Kidney (tissue), 14 donors: ENCODE data around the gene DHDH. TPM values are rescaled to one million over a fixed set of nuclear protein-coding genes. Genes with fewer than 3 reads are reported as not detected.

Source experiments
- DNase-seq, 5 donors: peaks; one replicate each; pipeline ENCODE4 v3.0.0-alpha.2; 2013 to 2020
- FAIRE-seq: peaks from 2 replicates; lab custom pipeline; 2012; peaks lifted over from hg19 to GRCh38; lab: Jason Lieb, UNC
- H3K27ac ChIP-seq, 2 donors: one replicate each; pipeline ENCODE4 v1.7.0; 2013; ENCODE audit warnings: low read depth in 2 of 2, low read length in 2 of 2, inconsistent platforms in 1 of 2
- H3K27me3 ChIP-seq: one replicate; pipeline ENCODE4 v1.7.1; 2013; ENCODE audit warnings: low read length, inconsistent platforms; ENCODE audit not compliant: control insufficient read depth, insufficient read depth
- H3K36me3 ChIP-seq, 3 donors: one replicate each; pipeline versions ENCODE4 v1.7.0 to v1.7.1; 2013; ENCODE audit warnings: low read length in 3 of 3, control low read depth in 1 of 3, inconsistent platforms in 1 of 3; ENCODE audit not compliant: insufficient read depth in 3 of 3, control insufficient read depth in 2 of 3
- H3K4me1 ChIP-seq, 3 donors: one replicate each; pipeline versions ENCODE4 v1.7.0 to v1.7.1; 2013; ENCODE audit warnings: low read length in 3 of 3, inconsistent platforms in 1 of 3, low read depth in 1 of 3; ENCODE audit not compliant: control insufficient read depth in 2 of 3, insufficient read depth in 2 of 3
- H3K4me3 ChIP-seq, 3 donors: one replicate each; pipeline versions ENCODE4 v1.7.0 to v1.8.1; 2013; ENCODE audit warnings: low read length in 3 of 3, control low read depth in 1 of 3, inconsistent platforms in 1 of 3
- H3K9ac ChIP-seq, 3 donors: one replicate each; pipeline versions ENCODE4 v1.7.0 to v1.7.1; 2013; ENCODE audit warnings: low read length in 3 of 3, control low read depth in 1 of 3, inconsistent platforms in 1 of 3
- H3K9me3 ChIP-seq, 3 donors: one replicate each; pipeline versions ENCODE4 v1.7.0 to v1.7.1; 2013; ENCODE audit warnings: low read length in 3 of 3, control low read depth in 1 of 3, inconsistent platforms in 1 of 3; ENCODE audit not compliant: control insufficient read depth in 2 of 3, insufficient read depth in 1 of 3
- intact Hi-C: fragments of 100-400 bp; cut with DNase I; formaldehyde crosslinking; loops from one replicate; pipeline ENCODE4 v1.11.1; 2022
- polyA plus RNA-seq: library from polyadenylated mRNA; stranded (reverse); fragments of 350-450 nt; fragmentation: Illumina TruSeq; extraction: RNeasy Lipid Tissue Mini Kit (QIAGEN cat#74804); gene quantifications from one replicate; pipeline ENCODE4 v1.2.3, GENCODE V29; 2014; ENCODE audit warnings: low read depth, low replicate concordance; ENCODE audit not compliant: insufficient read depth
- total RNA-seq: library from RNA; stranded (reverse); fragmentation: NEBNext Ultra II Directional; extraction: Animal tissue kit (Norgen Biotek cat#: 25700); gene quantifications from one replicate; pipeline ENCODE4 v1.2.1, GENCODE V29; 2021
- TF ChIP-seq, protein P1 (sequence below): IDR thresholded peaks from 3 replicates; pipeline ENCODE4 v1.5.1; 2012; ENCODE audit warnings: mild to moderate bottlenecking, moderate library complexity, borderline replicate concordance; ENCODE audit not compliant: insufficient read depth; ENCODE audit errors: extremely low read depth
- donor health status: control.
- donor health status: control.
- donor health status: control.
- donor health status: control.
- donor health status: control.
- donor health status: DM: yes; HTN: yes; CAD: no.
- donor health status: Normal renal cell carcinoma (clear cell type).

The DHDH gene
- total and polyA plus RNA-seq, 2 donors from 2014 or later: 0.60 to 26.3 TPM

DNA sequence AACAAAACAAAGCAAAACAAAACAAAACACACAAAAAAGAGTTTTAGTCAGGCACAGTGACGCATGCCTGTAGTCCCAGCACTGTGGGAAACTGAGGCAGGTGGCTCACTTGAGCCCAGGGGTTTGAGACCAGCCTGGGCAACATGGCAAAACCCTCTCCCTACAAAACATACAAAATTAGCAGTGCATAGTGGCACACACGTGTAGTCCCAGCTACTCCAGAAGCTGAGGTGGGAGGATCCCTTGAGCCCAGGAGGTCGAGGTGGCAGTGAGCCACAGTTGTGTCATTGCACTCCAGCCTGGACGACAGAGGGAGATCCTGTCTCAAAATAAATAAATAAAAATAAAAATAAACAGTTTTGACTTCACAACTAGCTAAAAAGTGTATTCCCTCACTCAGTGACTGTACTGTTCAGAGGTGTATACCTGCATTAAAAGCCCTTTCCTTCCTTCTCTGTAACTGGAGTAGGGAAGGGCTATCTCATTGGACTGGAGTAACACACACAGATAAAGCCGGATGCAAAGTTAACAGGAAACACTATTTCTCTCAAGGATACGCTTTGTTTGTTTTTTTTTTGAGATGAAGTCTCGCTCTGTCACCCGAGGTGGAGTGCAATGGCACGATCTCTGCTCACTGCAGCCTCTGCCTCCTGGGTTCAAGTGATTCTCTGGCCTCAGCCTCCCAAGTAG is 17.5 kb downstream of the DHDH start:
- intact Hi-C loops: no loop called here
- no peaks in the 10 kb centered on the region for H3K36me3 ChIP-seq
- no peaks in the 10 kb centered on the region for H3K9me3 ChIP-seq
- FAIRE-seq (no peak), DNase-seq (no peak)
- H3K9ac ChIP-seq: no peak overlapping the region
- H3K27me3 ChIP-seq: no peaks in the 10 kb centered on the region
- H3K4me3 ChIP-seq: no peak overlapping the region
- H3K4me1 ChIP-seq: peaks cover 0 to 7% (median 0%) of the 10 kb centered on the region in 3 donors
- TF ChIP-seq, protein P1, sequence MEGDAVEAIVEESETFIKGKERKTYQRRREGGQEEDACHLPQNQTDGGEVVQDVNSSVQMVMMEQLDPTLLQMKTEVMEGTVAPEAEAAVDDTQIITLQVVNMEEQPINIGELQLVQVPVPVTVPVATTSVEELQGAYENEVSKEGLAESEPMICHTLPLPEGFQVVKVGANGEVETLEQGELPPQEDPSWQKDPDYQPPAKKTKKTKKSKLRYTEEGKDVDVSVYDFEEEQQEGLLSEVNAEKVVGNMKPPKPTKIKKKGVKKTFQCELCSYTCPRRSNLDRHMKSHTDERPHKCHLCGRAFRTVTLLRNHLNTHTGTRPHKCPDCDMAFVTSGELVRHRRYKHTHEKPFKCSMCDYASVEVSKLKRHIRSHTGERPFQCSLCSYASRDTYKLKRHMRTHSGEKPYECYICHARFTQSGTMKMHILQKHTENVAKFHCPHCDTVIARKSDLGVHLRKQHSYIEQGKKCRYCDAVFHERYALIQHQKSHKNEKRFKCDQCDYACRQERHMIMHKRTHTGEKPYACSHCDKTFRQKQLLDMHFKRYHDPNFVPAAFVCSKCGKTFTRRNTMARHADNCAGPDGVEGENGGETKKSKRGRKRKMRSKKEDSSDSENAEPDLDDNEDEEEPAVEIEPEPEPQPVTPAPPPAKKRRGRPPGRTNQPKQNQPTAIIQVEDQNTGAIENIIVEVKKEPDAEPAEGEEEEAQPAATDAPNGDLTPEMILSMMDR: no peak
- H3K27ac ChIP-seq: no peak overlapping the region

DNA sequence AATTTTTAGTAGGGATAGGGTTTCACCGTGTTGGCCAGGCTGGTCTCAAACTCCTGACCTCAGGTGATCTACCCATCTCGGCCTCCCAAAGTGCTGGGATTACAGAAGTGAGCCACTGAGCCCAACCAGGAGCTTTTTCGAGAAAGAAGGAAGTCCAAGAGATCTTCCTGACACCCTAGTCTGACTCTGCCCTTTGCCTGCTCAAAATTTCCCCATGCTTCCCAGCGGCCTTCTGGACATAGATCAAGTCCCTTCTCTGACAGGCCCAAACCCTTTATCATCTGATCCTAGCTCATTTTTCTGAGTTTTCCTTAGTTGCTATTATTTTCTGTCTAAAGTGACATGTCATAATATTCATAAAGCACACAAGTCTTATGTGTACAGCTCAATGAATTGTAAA is 19.6 kb downstream of the DHDH start:
- no peak overlapping the region for H3K9ac ChIP-seq
- no peak for FAIRE-seq

DNA sequence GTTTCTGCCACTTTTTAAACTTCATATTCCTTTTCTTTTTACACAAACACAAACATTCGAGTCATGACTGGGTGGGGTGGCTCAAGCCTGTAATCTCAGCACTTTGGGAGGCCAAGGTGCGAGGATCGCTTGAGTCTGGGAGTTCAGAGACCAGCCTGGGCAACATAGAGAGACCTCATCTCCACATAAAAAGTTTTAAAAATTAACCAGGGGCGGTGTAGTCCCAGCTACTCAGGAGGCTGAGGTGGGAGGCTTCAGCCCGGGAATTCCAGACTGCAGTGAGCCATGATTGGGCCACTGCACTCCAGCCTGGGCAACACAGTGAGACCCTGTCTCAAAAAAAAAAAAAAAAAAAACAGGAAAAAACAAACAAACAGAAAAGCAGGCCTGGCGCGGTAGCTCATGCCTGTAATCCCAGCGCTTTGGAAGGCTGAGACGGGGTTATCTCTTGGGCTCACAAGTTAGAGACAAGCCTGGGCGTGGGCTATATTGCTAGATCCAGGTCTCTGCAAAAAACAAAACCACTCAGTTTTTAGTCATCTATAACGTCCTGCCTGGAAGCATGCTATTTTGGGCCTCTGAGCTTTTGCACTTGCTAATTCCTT is 20.6 kb downstream of the DHDH start:
- Histone ChIP-seq H3K4me1 (peaks cover 0 to 7% (median 0%) of the 10 kb centered on the region in 3 donors), H3K9me3 (no peaks in the 10 kb centered on the region), H3K27ac (peak overlapping the region in 1 of 2 donors; percentile 74), H3K27me3 (no peaks in the 10 kb centered on the region), H3K4me3 (peak overlapping the region; percentile 71 to 86 (median 81)), H3K9ac (peak overlapping the region in 2 of 3 donors; percentile 44 to 67), H3K36me3 (peaks cover 0 to 3% (median 2%) of the 10 kb centered on the region in 3 donors)
- FAIRE-seq: no peak
- intact Hi-C loops: no loop called here
- peak in 2 of 5 donors; percentile 54 to 57 for DNase-seq
- TF ChIP-seq, protein P1: no peak

More for the DNA sequence above, 19.6 kb downstream of the DHDH start:
- TF ChIP-seq, protein P1: no peak
- Histone ChIP-seq H3K4me3 (no peak overlapping the region), H3K27ac (no peak overlapping the region), H3K36me3 (peaks cover 0 to 3% (median 2%) of the 10 kb centered on the region in 3 donors), H3K4me1 (peaks cover 0 to 7% (median 0%) of the 10 kb centered on the region in 3 donors), H3K9me3 (no peaks in the 10 kb centered on the region), H3K27me3 (no peaks in the 10 kb centered on the region)
- DNase-seq: peak in 1 of 5 donors; percentile 32
- intact Hi-C loops: no loop called here
